B cell (primary cell): Measurements from ENCODE around the gene YES1. TPM values are rescaled to one million over a fixed set of nuclear protein-coding genes. Genes with fewer than 3 reads are reported as not detected.

Experiments used
- ATAC-seq: fragments of 200-7000 bp; cut with Tn5 transposase; one replicate; pipeline ENCODE4 v1.10.0; 2021; ENCODE audit warnings: low read depth, mild to moderate bottlenecking, moderate number of reproducible peaks, moderate library complexity
- CTCF ChIA-PET: fragments of 350-600 bp; sonication (Branson Sonifier 250); formaldehyde crosslinking; loops from one replicate; lab custom pipeline; 2021; ENCODE audit warnings: antibody characterized with exemption, inconsistent platforms; lab: Charles Lee
- POLR2A ChIA-PET: fragments of 350-600 bp; sonication (Branson Sonifier 250); formaldehyde crosslinking; loops from one replicate; lab custom pipeline; 2021; ENCODE audit warnings: antibody characterized with exemption; lab: Charles Lee
- DNase-seq: peaks from one replicate; pipeline ENCODE4 v3.0.0; 2013
- H2AFZ ChIP-seq: 2 replicates; pipeline ENCODE4 v1.6.1; 2012; ENCODE audit warnings: mild to moderate bottlenecking, low read depth, low read length; ENCODE audit not compliant: insufficient read depth, poor library complexity, severe bottlenecking
- H3K27ac ChIP-seq, 2 donors: 1 replicate in 1 of 2; 2 replicates in 1 of 2; pipeline ENCODE4 v1.5.1; 2012 to 2013; ENCODE audit warnings: low read length in 2 of 2, mild to moderate bottlenecking in 2 of 2, moderate library complexity in 1 of 2
- H3K27me3 ChIP-seq, 4 experiments: fragments of 200-600 bp in 1 of 4; sonication (generic) in 1 of 4; replicated peaks in 1 of 4; 1 replicate in 2 of 4; 2 replicates in 2 of 4; pipeline versions ENCODE4 v1.6.1 to v1.7.0; 2013 to 2016; ENCODE audit warnings: low read length in 3 of 4, mild to moderate bottlenecking in 2 of 4, mixed read lengths in 1 of 4, moderate library complexity in 1 of 4; ENCODE audit not compliant: insufficient read depth in 4 of 4, control insufficient read depth in 3 of 4; ENCODE audit errors: control extremely low read depth in 1 of 4
- H3K36me3 ChIP-seq, 2 experiments: replicated peaks in 1 of 2; 1 replicate in 1 of 2; 2 replicates in 1 of 2; pipeline versions ENCODE4 v1.6.1 to v1.7.1; 2013; ENCODE audit warnings: low read length in 1 of 2; ENCODE audit not compliant: insufficient read depth in 2 of 2, control insufficient read depth in 1 of 2; ENCODE audit errors: control extremely low read depth in 1 of 2, extremely low read depth in 1 of 2
- H3K4me1 ChIP-seq, 2 donors: fragments of 200-600 bp in 1 of 2; sonication (generic) in 1 of 2; 1 replicate in 1 of 2; 2 replicates in 1 of 2; pipeline versions ENCODE4 v1.5.1 to v1.6.1; 2013 to 2017; ENCODE audit warnings: low read length in 2 of 2; ENCODE audit not compliant: control insufficient read depth in 2 of 2, insufficient read depth in 2 of 2
- H3K4me2 ChIP-seq: replicated peaks from 2 replicates; pipeline ENCODE3; 2012; ENCODE audit warnings: mild to moderate bottlenecking, low read depth, low read length; ENCODE audit not compliant: poor library complexity, severe bottlenecking
- H3K4me3 ChIP-seq, 5 experiments: fragments of 200-600 bp in 1 of 5; sonication (generic) in 1 of 5; 1 replicate in 3 of 5; 2 replicates in 2 of 5; pipeline versions ENCODE4 v1.5.1 to v1.7.0; 2011 to 2016; ENCODE audit warnings: low read length in 4 of 5, mild to moderate bottlenecking in 4 of 5, low read depth in 2 of 5, control low read depth in 1 of 5, moderate library complexity in 1 of 5; ENCODE audit not compliant: insufficient read depth in 1 of 5; ENCODE audit errors: control extremely low read depth in 1 of 5, extremely low read depth in 1 of 5
- H3K79me2 ChIP-seq: fragments of 200-600 bp; sonication (generic); one replicate; pipeline ENCODE4 v1.6.0; 2016; ENCODE audit warnings: low read length; ENCODE audit not compliant: control insufficient read depth, insufficient read depth
- H3K9ac ChIP-seq: fragments of 200-600 bp; sonication (generic); 2 replicates; pipeline ENCODE4 v1.6.1; 2017; ENCODE audit warnings: mild to moderate bottlenecking, low read length, moderate library complexity
- H3K9me3 ChIP-seq, 3 donors: one replicate each; pipeline versions ENCODE4 v1.6.1 to v1.7.1; 2013; ENCODE audit warnings: low read length in 2 of 3; ENCODE audit not compliant: control insufficient read depth in 2 of 3, insufficient read depth in 1 of 3; ENCODE audit errors: control extremely low read depth in 1 of 3
- H4K20me1 ChIP-seq: 2 replicates; pipeline ENCODE4 v1.6.0; 2012; ENCODE audit warnings: mild to moderate bottlenecking, low read length; ENCODE audit not compliant: insufficient read depth, control insufficient read depth, poor library complexity, severe bottlenecking
- H3K27ac Mint-ChIP-seq: one replicate; pipeline ENCODE4 v1.8.0; 2021; ENCODE audit warnings: mixed read lengths
- H3K27me3 Mint-ChIP-seq: one replicate; pipeline ENCODE4 v1.8.0; 2021; ENCODE audit warnings: mixed read lengths
- H3K4me1 Mint-ChIP-seq: one replicate; pipeline ENCODE4 v1.8.0; 2021; ENCODE audit warnings: mixed read lengths
- H3K4me3 Mint-ChIP-seq: one replicate; pipeline ENCODE4 v1.8.0; 2021; ENCODE audit warnings: mixed read lengths
- H3K9me3 Mint-ChIP-seq: one replicate; pipeline ENCODE4 v1.8.0; 2022; ENCODE audit warnings: mixed read lengths; ENCODE audit not compliant: insufficient read depth
- EZH2 ChIP-seq: IDR thresholded peaks from 2 replicates; pipeline ENCODE4 v1.6.1; 2012; ENCODE audit warnings: borderline replicate concordance, low read depth, mild to moderate bottlenecking, moderate library complexity, low read length; ENCODE audit not compliant: insufficient read depth, poor library complexity, severe bottlenecking
- WGBS: methylation state at CpG from one replicate; pipeline ENCODE4 v1.1.5; 2013; ENCODE audit warnings: missing lambda C conversion rate; ENCODE audit not compliant: insufficient coverage; 5-methylcytosine and 5-hydroxymethylcytosine counted together
- intact Hi-C: fragments of 100-400 bp; cut with micrococcal nuclease; formaldehyde crosslinking; loops from one replicate; pipeline ENCODE4 v1.10.0; 2022
- polyA plus RNA-seq: library from polyadenylated mRNA; depleted of rRNA; stranded (reverse); fragments of >200 nt; gene quantifications from 2 replicates; pipeline ENCODE4 v1.2.3, GENCODE V29; 2012
- total RNA-seq, 2 donors: library from RNA; stranded (reverse); fragments of 120-200 nt in 1 of 2; gene quantifications; 1 replicate in 1 of 2; 2 replicates in 1 of 2; pipeline versions ENCODE4 v1.2.3 to v1.2.4, GENCODE V29; 2013 to 2022
- TF ChIP-seq, protein P1 (sequence below): fragments of 200-600 bp; IDR thresholded peaks from one replicate; pipeline ENCODE4 v1.8.0; 2022; ENCODE audit warnings: antibody characterized with exemption, mild to moderate bottlenecking

Gene YES1
- total and polyA plus RNA-seq, 2 donors (not counting 1 experiment from before 2014, with no cell fraction given) = 0.30 TPM; not detected in 1

DNA sequence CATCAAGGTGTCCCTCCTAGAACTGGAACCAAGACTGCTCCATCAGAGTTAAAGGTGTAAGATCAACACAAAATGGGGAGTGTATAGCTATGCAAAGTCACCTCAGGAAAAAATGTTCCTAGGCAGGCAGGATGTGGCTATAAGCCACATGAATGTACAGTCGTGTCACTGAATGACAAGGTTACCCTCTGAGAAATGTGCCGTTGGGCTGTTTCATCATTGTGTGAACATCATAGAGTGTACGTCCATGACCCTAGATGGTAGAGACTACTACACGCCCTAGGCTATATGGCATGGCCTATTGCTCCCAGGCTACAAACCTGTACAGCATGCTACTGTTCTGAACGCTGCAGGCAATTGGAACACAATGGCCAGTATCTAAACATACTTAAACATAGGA, 130.1 kb downstream of the YES1 start:
- H3K27ac ChIP-seq = no peak overlapping the region
- no peak overlapping the region for H3K4me3 ChIP-seq
- no peaks in the 10 kb centered on the region for H3K36me3 ChIP-seq
- no peaks in the 10 kb centered on the region for H3K4me1 ChIP-seq
- no peak overlapping the region for H2AFZ ChIP-seq
- POLR2A ChIA-PET = no interaction called here
- H4K20me1 ChIP-seq = no peaks in the 10 kb centered on the region
- H3K27me3 ChIP-seq = no peaks in the 10 kb centered on the region
- H3K9me3 ChIP-seq = no peaks in the 10 kb centered on the region
- Mint-ChIP-seq H3K9me3 (no peaks in the 10 kb centered on the region), H3K4me1 (no peaks in the 10 kb centered on the region), H3K27ac (no peak overlapping the region), H3K4me3 (no peak overlapping the region), H3K27me3 (no peaks in the 10 kb centered on the region)
- H3K4me2 ChIP-seq = no peak overlapping the region
- no peak overlapping the region for H3K9ac ChIP-seq
- no peak for DNase-seq
- CTCF ChIA-PET = interaction anchor here (0.7 kb wide), 1 partner anchor 429 kb away, joined by 3 read pairs; no protein-coding TSS in a partner anchor
- intact Hi-C loops = no loop called here
- TF ChIP-seq EZH2 = no peak
- TF ChIP-seq, protein P1, sequence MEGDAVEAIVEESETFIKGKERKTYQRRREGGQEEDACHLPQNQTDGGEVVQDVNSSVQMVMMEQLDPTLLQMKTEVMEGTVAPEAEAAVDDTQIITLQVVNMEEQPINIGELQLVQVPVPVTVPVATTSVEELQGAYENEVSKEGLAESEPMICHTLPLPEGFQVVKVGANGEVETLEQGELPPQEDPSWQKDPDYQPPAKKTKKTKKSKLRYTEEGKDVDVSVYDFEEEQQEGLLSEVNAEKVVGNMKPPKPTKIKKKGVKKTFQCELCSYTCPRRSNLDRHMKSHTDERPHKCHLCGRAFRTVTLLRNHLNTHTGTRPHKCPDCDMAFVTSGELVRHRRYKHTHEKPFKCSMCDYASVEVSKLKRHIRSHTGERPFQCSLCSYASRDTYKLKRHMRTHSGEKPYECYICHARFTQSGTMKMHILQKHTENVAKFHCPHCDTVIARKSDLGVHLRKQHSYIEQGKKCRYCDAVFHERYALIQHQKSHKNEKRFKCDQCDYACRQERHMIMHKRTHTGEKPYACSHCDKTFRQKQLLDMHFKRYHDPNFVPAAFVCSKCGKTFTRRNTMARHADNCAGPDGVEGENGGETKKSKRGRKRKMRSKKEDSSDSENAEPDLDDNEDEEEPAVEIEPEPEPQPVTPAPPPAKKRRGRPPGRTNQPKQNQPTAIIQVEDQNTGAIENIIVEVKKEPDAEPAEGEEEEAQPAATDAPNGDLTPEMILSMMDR = no peak
- H3K79me2 ChIP-seq = no peaks in the 10 kb centered on the region
- ATAC-seq = no peak
- WGBS = 41% methylated on average over 4 of the region's 5 CpGs

- no peak overlapping the region for H2AFZ ChIP-seq
- DNase-seq = no peak
Observed at GRCh38 chr18:680392-680791, 131.7 kb downstream of the YES1 start.

More at GRCh38 chr18:680392-680791, 131.7 kb downstream of the YES1 start:
- ChIA-PET CTCF (no interaction called here), POLR2A (no interaction called here)
- Mint-ChIP-seq H3K27ac (no peak overlapping the region), H3K27me3 (no peaks in the 10 kb centered on the region), H3K4me1 (no peaks in the 10 kb centered on the region), H3K4me3 (no peak overlapping the region), H3K9me3 (no peaks in the 10 kb centered on the region)
- no peak overlapping the region for H3K4me2 ChIP-seq
- no peaks in the 10 kb centered on the region for H3K36me3 ChIP-seq
- ATAC-seq = no peak
- no peaks in the 10 kb centered on the region for H3K27me3 ChIP-seq
- H3K9ac ChIP-seq = no peak overlapping the region
- H3K4me3 ChIP-seq = no peak overlapping the region
- H3K79me2 ChIP-seq = no peaks in the 10 kb centered on the region
- H3K27ac ChIP-seq = no peak overlapping the region
- 90% methylated on average over 2 of the region's 4 CpGs for WGBS
- no peaks in the 10 kb centered on the region for H4K20me1 ChIP-seq
- intact Hi-C loops = no loop called here
- H3K4me1 ChIP-seq = no peaks in the 10 kb centered on the region
- no peak for TF ChIP-seq EZH2
- TF ChIP-seq, protein P1 = no peak
- H3K9me3 ChIP-seq = no peaks in the 10 kb centered on the region
